Activated T-cell treated with anti-CD3 and anti-CD28 coated beads, Interleukin-2, amount 50 U/mL, for 24 hours (primary cell): Measurements from ENCODE around the gene MINDY3.

Experiments used
- DNase-seq: peaks from one replicate; pipeline ENCODE4 v3.0.0-alpha.2; 2020
- H3K27ac Mint-ChIP-seq: 2 replicates; pipeline ENCODE4 v1.8.0; 2020; ENCODE audit warnings: mild to moderate bottlenecking, mixed read lengths
- H3K27me3 Mint-ChIP-seq: 2 replicates; pipeline ENCODE4 v1.8.0; 2020; ENCODE audit warnings: mixed read lengths
- H3K36me3 Mint-ChIP-seq: 2 replicates; pipeline ENCODE4 v1.8.0; 2020; ENCODE audit warnings: low read depth, mixed read lengths
- H3K4me1 Mint-ChIP-seq: 2 replicates; pipeline ENCODE4 v1.8.0; 2020; ENCODE audit warnings: low read depth, mixed read lengths
- H3K4me3 Mint-ChIP-seq: 2 replicates; pipeline ENCODE4 v1.8.0; 2020; ENCODE audit warnings: mild to moderate bottlenecking, moderate library complexity, mixed read lengths
- H3K9me3 Mint-ChIP-seq: 2 replicates; pipeline ENCODE4 v1.8.0; 2020; ENCODE audit warnings: mixed read lengths

MINDY3 gene

GRCh38 chr10:15758618-15759017, 101.7 kb downstream of the MINDY3 start:
- Mint-ChIP-seq H3K27ac (no peak overlapping the region), H3K4me1 (no peaks in the 10 kb centered on the region)
- no peak for DNase-seq

GRCh38 chr10:15754937-15755336, 105.4 kb downstream of the MINDY3 start:
- Mint-ChIP-seq H3K4me3 (no peak overlapping the region), H3K27ac (no peak overlapping the region), H3K9me3 (no peaks in the 10 kb centered on the region), H3K4me1 (no peaks in the 10 kb centered on the region), H3K27me3 (peaks cover 29% of the 10 kb centered on the region), H3K36me3 (no peaks in the 10 kb centered on the region)
- DNase-seq = no peak

More at GRCh38 chr10:15758618-15759017, 101.7 kb downstream of the MINDY3 start:
- H3K9me3 Mint-ChIP-seq = peaks cover 5% of the 10 kb centered on the region
- H3K4me3 Mint-ChIP-seq = no peak overlapping the region
- H3K27me3 Mint-ChIP-seq = peaks cover 20% of the 10 kb centered on the region
- no peaks in the 10 kb centered on the region for H3K36me3 Mint-ChIP-seq

- Mint-ChIP-seq H3K4me3 (no peak overlapping the region), H3K9me3 (no peaks in the 10 kb centered on the region), H3K36me3 (no peaks in the 10 kb centered on the region), H3K27ac (no peak overlapping the region), H3K4me1 (no peaks in the 10 kb centered on the region), H3K27me3 (peaks cover 21% of the 10 kb centered on the region)
- DNase-seq = no peak
These were observed 109.3 kb downstream of the MINDY3 start for GRCh38 chr10:15751046-15751445.

- H3K4me1 Mint-ChIP-seq = no peaks in the 10 kb centered on the region
- H3K27ac Mint-ChIP-seq = no peak overlapping the region
- no peaks in the 10 kb centered on the region for H3K36me3 Mint-ChIP-seq
- no peak for DNase-seq
- no peaks in the 10 kb centered on the region for H3K9me3 Mint-ChIP-seq
- no peak overlapping the region for H3K4me3 Mint-ChIP-seq
- H3K27me3 Mint-ChIP-seq = peaks cover 14% of the 10 kb centered on the region
These were observed 112.2 kb downstream of the MINDY3 start for GRCh38 chr10:15748126-15748525.

- Mint-ChIP-seq H3K27me3 (peaks cover 9% of the 10 kb centered on the region), H3K4me3 (no peak overlapping the region), H3K9me3 (no peaks in the 10 kb centered on the region), H3K27ac (no peak overlapping the region), H3K36me3 (no peaks in the 10 kb centered on the region), H3K4me1 (no peaks in the 10 kb centered on the region)
- DNase-seq = no peak
These were observed 112.7 kb downstream of the MINDY3 start for GRCh38 chr10:15747632-15748031.

- H3K27ac Mint-ChIP-seq = no peak overlapping the region
- DNase-seq = no peak
- H3K4me1 Mint-ChIP-seq = no peaks in the 10 kb centered on the region
- H3K27me3 Mint-ChIP-seq = peaks cover 9% of the 10 kb centered on the region
- H3K9me3 Mint-ChIP-seq = no peaks in the 10 kb centered on the region
- no peak overlapping the region for H3K4me3 Mint-ChIP-seq
- H3K36me3 Mint-ChIP-seq = no peaks in the 10 kb centered on the region
These were observed 114.6 kb downstream of the MINDY3 start for GRCh38 chr10:15745751-15746150.

GRCh38 chr10:15744217-15744865, 116.0 kb downstream of the MINDY3 start:
- no peaks in the 10 kb centered on the region for H3K4me1 Mint-ChIP-seq
- DNase-seq = peak; percentile 30

GRCh38 chr10:15743443-15743842, 116.9 kb downstream of the MINDY3 start:
- Mint-ChIP-seq H3K27ac (no peak overlapping the region), H3K36me3 (no peaks in the 10 kb centered on the region), H3K9me3 (no peaks in the 10 kb centered on the region), H3K4me1 (no peaks in the 10 kb centered on the region), H3K27me3 (peaks cover 13% of the 10 kb centered on the region), H3K4me3 (no peak overlapping the region)
- DNase-seq = no peak

More at GRCh38 chr10:15744217-15744865, 116.0 kb downstream of the MINDY3 start:
- no peak overlapping the region for H3K4me3 Mint-ChIP-seq
- H3K27ac Mint-ChIP-seq = no peak overlapping the region
- peaks cover 10% of the 10 kb centered on the region for H3K27me3 Mint-ChIP-seq
- H3K9me3 Mint-ChIP-seq = no peaks in the 10 kb centered on the region
- no peaks in the 10 kb centered on the region for H3K36me3 Mint-ChIP-seq

GRCh38 chr10:15742836-15743235, 117.5 kb downstream of the MINDY3 start:
- peaks cover 16% of the 10 kb centered on the region for H3K27me3 Mint-ChIP-seq
- H3K4me3 Mint-ChIP-seq = no peak overlapping the region
- no peak for DNase-seq
- no peaks in the 10 kb centered on the region for H3K9me3 Mint-ChIP-seq
- no peaks in the 10 kb centered on the region for H3K4me1 Mint-ChIP-seq
- H3K27ac Mint-ChIP-seq = no peak overlapping the region
- no peaks in the 10 kb centered on the region for H3K36me3 Mint-ChIP-seq

- Mint-ChIP-seq H3K4me1 (no peaks in the 10 kb centered on the region), H3K27me3 (peaks cover 16% of the 10 kb centered on the region), H3K9me3 (no peaks in the 10 kb centered on the region), H3K27ac (no peak overlapping the region), H3K36me3 (no peaks in the 10 kb centered on the region), H3K4me3 (no peak overlapping the region)
- DNase-seq = no peak
These were observed 118.2 kb downstream of the MINDY3 start for GRCh38 chr10:15742102-15742501.

GRCh38 chr10:15741581-15741980, 118.7 kb downstream of the MINDY3 start:
- Mint-ChIP-seq H3K4me3 (no peak overlapping the region), H3K27ac (no peak overlapping the region), H3K4me1 (no peaks in the 10 kb centered on the region), H3K27me3 (peaks cover 16% of the 10 kb centered on the region), H3K36me3 (no peaks in the 10 kb centered on the region), H3K9me3 (no peaks in the 10 kb centered on the region)
- no peak for DNase-seq

- Mint-ChIP-seq H3K4me3 (no peak overlapping the region), H3K36me3 (no peaks in the 10 kb centered on the region), H3K27me3 (peaks cover 14% of the 10 kb centered on the region), H3K27ac (no peak overlapping the region), H3K9me3 (no peaks in the 10 kb centered on the region), H3K4me1 (no peaks in the 10 kb centered on the region)
- no peak for DNase-seq
These were observed 120.0 kb downstream of the MINDY3 start for GRCh38 chr10:15740261-15740660.

- Mint-ChIP-seq H3K27me3 (peaks cover 14% of the 10 kb centered on the region), H3K27ac (no peak overlapping the region), H3K9me3 (no peaks in the 10 kb centered on the region), H3K4me3 (no peak overlapping the region), H3K4me1 (no peaks in the 10 kb centered on the region), H3K36me3 (no peaks in the 10 kb centered on the region)
- no peak for DNase-seq
These were observed 120.9 kb downstream of the MINDY3 start for GRCh38 chr10:15739254-15739970.

GRCh38 chr10:15738270-15738925, 121.9 kb downstream of the MINDY3 start:
- Mint-ChIP-seq H3K27ac (no peak overlapping the region), H3K9me3 (peaks cover 3% of the 10 kb centered on the region), H3K4me1 (no peaks in the 10 kb centered on the region), H3K27me3 (peaks cover 18% of the 10 kb centered on the region), H3K4me3 (no peak overlapping the region), H3K36me3 (no peaks in the 10 kb centered on the region)
- DNase-seq = no peak

GRCh38 chr10:15737656-15738055, 122.7 kb downstream of the MINDY3 start:
- Mint-ChIP-seq H3K4me3 (no peak overlapping the region), H3K9me3 (peaks cover 3% of the 10 kb centered on the region), H3K4me1 (no peaks in the 10 kb centered on the region), H3K27ac (no peak overlapping the region), H3K27me3 (peaks cover 18% of the 10 kb centered on the region), H3K36me3 (no peaks in the 10 kb centered on the region)
- DNase-seq = no peak
